GM12875 (cell line): ENCODE measurements around the gene AP4E1.
"Not testable (repeated sequence)": the region's sequence is repeated elsewhere in the genome, so short reads cannot be mapped to it uniquely, and the experiment has no call there.

Experiments used
- H3K4me3 ChIP-seq: one replicate; pipeline ENCODE4 v1.5.1; 2011; ENCODE audit warnings: low read depth, low read length, control low read depth
- CTCF ChIP-seq: IDR thresholded peaks from 2 replicates; pipeline ENCODE4 v1.5.1; 2011; ENCODE audit warnings: low read depth, mild to moderate bottlenecking, control low read depth, inconsistent platforms, low read length, moderate library complexity, borderline replicate concordance; ENCODE audit not compliant: insufficient read depth

Gene AP4E1

GRCh38 chr15:50873935-50874361, 34.5 kb upstream of the AP4E1 start:
- H3K4me3 ChIP-seq: no peak overlapping the region
- TF ChIP-seq CTCF: peak; percentile 14; the same call in 1 of the 2 replicates

- H3K4me3 ChIP-seq: not testable (repeated sequence)
These were observed 33.2 kb upstream of the AP4E1 start for GRCh38 chr15:50875238-50875637.

GRCh38 chr15:50876260-50876988, 32.1 kb upstream of the AP4E1 start:
- TF ChIP-seq CTCF: no peak
- peak overlapping the region; percentile 39 for H3K4me3 ChIP-seq

GRCh38 chr15:50876989-50877360, 31.5 kb upstream of the AP4E1 start:
- H3K4me3 ChIP-seq: peak overlapping the region; percentile 39
- peak; percentile 95 for TF ChIP-seq CTCF

- H3K4me3 ChIP-seq: no peak overlapping the region
- no peak for TF ChIP-seq CTCF
These were observed 29.4 kb upstream of the AP4E1 start for GRCh38 chr15:50879016-50879617.

GRCh38 chr15:50880206-50880605, 28.3 kb upstream of the AP4E1 start:
- TF ChIP-seq CTCF: no peak
- no peak overlapping the region for H3K4me3 ChIP-seq

GRCh38 chr15:50880651-50881114, 27.8 kb upstream of the AP4E1 start:
- TF ChIP-seq CTCF: no peak
- H3K4me3 ChIP-seq: no peak overlapping the region
